M059J (cell line): Measurements from ENCODE around the gene CRK. TPM values are rescaled to one million over a fixed set of nuclear protein-coding genes. Genes with fewer than 3 reads are reported as not detected.
A peak's percentile ranks its signal among the peaks of the same experiment; 100 is the strongest.
"Not testable (repeated sequence)": the region's sequence is repeated elsewhere in the genome, so short reads cannot be mapped to it uniquely, and the experiment has no call there.

ENCODE experiments used
- DNase-seq: peaks from one replicate; pipeline ENCODE4 v3.0.0-alpha.2; 2012; ENCODE audit warnings: low read depth
- total RNA-seq: library from RNA; depleted of rRNA; stranded (reverse); fragments of >200 nt; shearing (Covaris generic); gene quantifications from 2 replicates; pipeline ENCODE4 v1.2.3, GENCODE V29; 2014

The CRK gene
- total RNA-seq, 1 experiment from 2014 or later, result 59.6 TPM

GRCh38 chr17:1423456-1424135 is 32.4 kb downstream of the CRK start:
- DNase-seq, result peak; percentile 20

GRCh38 chr17:1422885-1423284 is 33.1 kb downstream of the CRK start:
- DNase-seq, result peak; percentile 95

GRCh38 chr17:1421470-1421869 is 34.6 kb downstream of the CRK start:
- DNase-seq, result no peak

DNA sequence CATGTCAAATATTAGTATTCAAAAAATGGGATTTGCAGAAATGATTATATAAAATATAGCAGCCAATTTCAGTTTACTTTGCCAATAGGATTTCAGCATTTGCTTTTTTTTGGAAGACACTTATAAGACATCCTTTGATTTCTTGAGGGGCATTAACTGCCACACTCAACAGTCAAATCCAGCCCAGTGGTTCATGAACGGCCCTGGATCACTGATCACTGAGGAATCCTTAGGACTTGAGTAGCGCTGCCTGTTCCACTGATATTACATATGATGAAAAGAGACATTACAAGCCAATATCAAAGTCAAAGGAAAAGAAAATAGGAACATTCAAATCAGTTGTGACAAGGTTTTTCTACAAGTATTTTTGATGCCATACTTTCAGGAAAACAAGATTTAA is 35.1 kb downstream of the CRK start:
- no peak for DNase-seq

DNA sequence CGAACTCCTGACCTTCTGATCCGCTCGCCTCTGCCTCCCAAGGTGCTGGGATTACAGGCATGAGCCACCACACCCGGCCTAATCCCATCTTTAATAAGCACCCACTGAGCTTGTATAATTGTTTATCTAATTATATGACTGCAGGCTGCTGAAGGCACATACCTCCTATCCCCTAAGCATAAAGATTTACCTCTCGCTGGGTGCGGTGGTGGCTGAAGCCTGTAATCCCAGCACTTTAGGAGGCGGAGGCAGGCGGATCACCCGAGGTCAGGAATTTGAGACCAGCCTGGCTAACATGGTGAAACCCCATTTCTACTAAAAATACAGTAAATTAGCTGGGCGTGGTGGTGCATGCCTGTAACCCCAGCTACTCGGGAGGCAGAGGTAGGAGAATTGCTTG is 35.9 kb downstream of the CRK start:
- no peak for DNase-seq

GRCh38 chr17:1418476-1418875 is 37.6 kb downstream of the CRK start:
- not testable (repeated sequence) for DNase-seq

- DNase-seq, result no peak
These were observed 39.6 kb downstream of the CRK start for GRCh38 chr17:1416414-1416813.

GRCh38 chr17:1414634-1415033 is 41.4 kb downstream of the CRK start:
- DNase-seq, result no peak

- DNase-seq, result no peak
These were observed 41.9 kb downstream of the CRK start for GRCh38 chr17:1414001-1414574.

- peak; percentile 95 for DNase-seq
These were observed 42.7 kb downstream of the CRK start for GRCh38 chr17:1413281-1413791.

GRCh38 chr17:1412185-1413110 is 43.6 kb downstream of the CRK start:
- DNase-seq, result peak; percentile 14

GRCh38 chr17:1402262-1402586 is 53.8 kb downstream of the CRK start:
- DNase-seq, result no peak

- DNase-seq, result peak; percentile 95
These were observed 56.1 kb downstream of the CRK start, which contains the start of gene YWHAE for GRCh38 chr17:1399679-1400512. Gene YWHAE (minus strand): TSS chr17:1400222. CDS start chr17:1400110, 112 bp downstream.

DNA sequence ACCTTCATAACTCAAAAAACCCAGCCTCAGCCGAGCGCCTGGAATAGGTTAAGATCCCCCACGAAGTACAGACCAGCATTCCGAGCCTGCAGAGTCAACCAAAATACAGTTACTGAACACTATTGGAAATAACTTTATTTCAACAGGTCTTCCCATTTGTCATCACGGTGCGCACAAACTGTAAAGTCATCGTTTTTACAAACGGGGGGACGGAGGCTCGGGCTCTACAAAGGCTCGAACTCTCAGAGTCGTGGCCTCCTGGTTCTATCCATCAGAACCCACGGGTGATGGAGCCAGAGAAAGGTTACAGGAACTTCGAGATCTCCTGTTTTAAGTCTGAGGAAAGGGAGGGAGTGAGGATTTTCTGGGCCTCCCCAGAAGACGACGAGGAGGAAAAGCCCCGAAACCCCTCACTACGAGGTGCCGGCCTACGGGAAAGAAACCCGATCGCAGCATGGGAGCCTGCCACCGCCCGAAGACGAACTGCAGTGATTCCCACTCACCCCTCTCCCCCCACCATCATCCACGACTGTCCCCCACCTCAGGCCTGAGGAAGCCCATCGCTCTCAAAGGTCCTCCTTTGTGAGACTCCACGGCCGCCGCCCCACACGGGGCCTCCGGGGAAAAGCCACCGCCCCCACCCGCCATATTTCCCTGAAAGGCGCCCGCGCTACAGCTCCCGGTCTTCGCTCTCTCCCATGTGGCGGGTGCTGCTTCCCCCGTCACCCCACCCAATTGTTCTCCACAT is 56.9 kb downstream of the CRK start:
- DNase-seq, result peak; percentile 39

DNA sequence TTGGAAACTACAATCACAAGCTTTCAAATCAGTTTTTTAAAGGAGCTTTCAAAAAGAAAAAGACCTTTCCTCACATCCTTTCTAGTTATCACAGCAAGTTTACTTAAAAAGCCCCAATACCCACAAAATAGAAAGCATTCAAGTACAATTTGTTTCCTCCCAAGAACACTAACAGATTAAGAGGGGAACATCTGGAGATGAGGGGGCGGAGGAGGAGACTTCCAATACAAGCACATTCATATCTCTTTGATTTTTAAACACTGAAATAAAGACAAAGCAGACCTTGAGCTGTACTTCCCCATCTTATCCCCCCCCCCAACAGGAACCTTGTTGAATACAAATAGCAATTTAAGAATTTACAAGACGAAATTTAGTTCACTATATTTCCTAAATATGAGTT is 58.0 kb downstream of the CRK start:
- DNase-seq, result no peak

DNA sequence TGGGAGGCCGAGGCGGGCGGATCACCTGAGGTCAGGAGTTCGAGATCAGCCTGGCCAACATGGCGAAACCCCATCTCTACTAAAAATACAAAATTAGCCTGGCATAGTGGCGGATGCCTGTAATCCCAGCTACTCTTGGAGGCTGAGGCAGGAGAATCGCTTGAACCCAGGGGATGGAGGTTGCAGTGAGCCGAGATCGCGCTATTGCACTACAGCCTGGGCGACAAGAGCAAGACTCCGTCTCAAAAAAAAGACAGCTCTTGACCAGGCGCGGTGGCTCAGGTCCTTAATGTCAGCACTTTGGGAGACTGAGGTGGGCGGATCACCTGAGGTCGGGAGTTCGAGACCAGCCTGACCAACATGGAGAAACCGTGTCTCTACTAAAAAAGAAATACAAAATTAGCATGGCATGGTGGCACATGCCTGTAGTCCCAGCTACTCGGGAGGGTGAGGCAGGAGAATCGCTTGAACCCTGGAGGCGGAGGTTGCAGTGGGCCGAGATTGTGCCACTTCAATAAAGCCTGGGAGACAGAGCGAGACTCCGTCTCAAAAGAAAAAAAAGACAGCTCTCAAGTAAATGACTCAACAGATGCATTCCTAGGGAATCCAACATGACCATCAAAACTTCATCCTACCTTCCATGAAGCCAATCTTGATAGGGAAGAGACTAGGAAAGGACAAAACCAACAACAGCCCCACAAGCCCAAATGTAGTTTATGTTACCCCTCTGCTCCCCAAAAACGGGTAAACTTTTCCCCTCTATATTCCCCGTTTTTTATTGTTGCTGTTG is 60.0 kb downstream of the CRK start:
- DNase-seq, result not testable (repeated sequence)

GRCh38 chr17:1391577-1391976 is 64.5 kb downstream of the CRK start:
- no peak for DNase-seq

- peak; percentile 14 for DNase-seq
These were observed 65.3 kb downstream of the CRK start for GRCh38 chr17:1390432-1391367.
